K562 (cell line): Measurements from ENCODE around the gene SIGLEC1. TPM values are rescaled to one million over a fixed set of nuclear protein-coding genes. Genes with fewer than 3 reads are reported as not detected.

Experiments used
- ATAC-seq: fragments of 200-7000 bp; cut with Tn5 transposase; 3 replicates; pipeline ENCODE4 v1.9.1; 2020; ENCODE audit warnings: moderate library complexity
- BruUV-seq: library from RNA; stranded (reverse); fragments of 400-500 nt; replicated peaks from 2 replicates; lab custom pipeline; 2021; lab: Mats Ljungman, UMichigan
- CTCF ChIA-PET: fragments of 300-600 bp; formaldehyde crosslinking; extraction: SDS; loops from one replicate; lab custom pipeline; 2021; ENCODE audit warnings: low intra/inter-chr PET ratio; lab: Yijun Ruan, JAX
- POLR2A ChIA-PET: fragments of 300-600, 350-650 bp; sonication (Branson Sonifier 250); formaldehyde crosslinking; extraction: SDS; loops from one replicate; lab custom pipeline; 2021; ENCODE audit warnings: antibody characterized with exemption, inconsistent platforms; lab: Yijun Ruan, JAX
- DNase-seq, 4 experiments: peaks; one replicate each; pipeline versions ENCODE4 v3.0.0 to v3.0.0-alpha.2; 2011 to 2018; ENCODE audit warnings: low spot score in 3 of 4, mixed read lengths in 3 of 4; ENCODE audit errors: extremely low read depth in 1 of 4
- FAIRE-seq: peaks from 2 replicates; lab custom pipeline; 2011; peaks lifted over from hg19 to GRCh38; lab: Jason Lieb, UNC
- H2AFZ ChIP-seq: 2 replicates; pipeline ENCODE4 v1.6.0; 2011; ENCODE audit warnings: low read depth, low read length, control low read depth, inconsistent platforms
- H3K27ac ChIP-seq: fragments of 200-600 bp; 3 replicates; pipeline ENCODE4 v1.8.0; 2011; ENCODE audit warnings: low read depth, mild to moderate bottlenecking, control low read depth, inconsistent platforms, low read length, moderate library complexity, mixed read lengths; ENCODE audit errors: extremely low read depth
- H3K27me3 ChIP-seq, 2 experiments: fragments of 300-600 bp in 1 of 2; 2 replicates in 1 of 2; 3 replicates in 1 of 2; pipeline versions ENCODE4 v1.6.0 to v1.8.0; 2011; ENCODE audit warnings: inconsistent platforms in 2 of 2, low read length in 2 of 2, mild to moderate bottlenecking in 1 of 2, mixed read lengths in 1 of 2, moderate library complexity in 1 of 2; ENCODE audit not compliant: control insufficient read depth in 2 of 2, insufficient read depth in 2 of 2
- H3K36me3 ChIP-seq: fragments of 300-600 bp; 3 replicates; pipeline ENCODE4 v1.8.0; 2011; ENCODE audit warnings: mild to moderate bottlenecking, low read length, inconsistent platforms; ENCODE audit not compliant: control insufficient read depth, insufficient read depth
- H3K4me1 ChIP-seq, 2 experiments: fragments of 200-600 bp in 1 of 2; replicated peaks in 1 of 2; 2 replicates in 1 of 2; 3 replicates in 1 of 2; pipeline versions ENCODE4 v1.5.1 to v1.8.0; 2011; ENCODE audit warnings: inconsistent platforms in 2 of 2, low read length in 2 of 2, mild to moderate bottlenecking in 1 of 2, mixed read lengths in 1 of 2, moderate library complexity in 1 of 2; ENCODE audit not compliant: control insufficient read depth in 2 of 2, insufficient read depth in 2 of 2
- H3K4me2 ChIP-seq: 2 replicates; pipeline ENCODE4 v1.6.1; 2011; ENCODE audit warnings: low read length, control low read depth, inconsistent platforms, mixed read lengths; ENCODE audit not compliant: insufficient read depth
- H3K4me3 ChIP-seq: fragments of 200-600 bp; sonication (generic), shearing (Covaris generic); 2 replicates; pipeline ENCODE4 v1.5.1; 2016; ENCODE audit warnings: control low read depth, inconsistent platforms
- H3K79me2 ChIP-seq: fragments of 200-600 bp; 3 replicates; pipeline ENCODE4 v1.8.0; 2011; ENCODE audit warnings: low read length, inconsistent platforms; ENCODE audit not compliant: control insufficient read depth, insufficient read depth
- H3K9ac ChIP-seq, 2 experiments: 2 replicates each; pipeline versions ENCODE4 v1.6.0 to v1.6.1; 2011; ENCODE audit warnings: low read depth in 2 of 2, low read length in 2 of 2, control low read depth in 1 of 2, inconsistent platforms in 1 of 2, mild to moderate bottlenecking in 1 of 2, mixed read lengths in 1 of 2; ENCODE audit not compliant: insufficient read depth in 1 of 2
- H3K9me1 ChIP-seq: one replicate; pipeline ENCODE4 v1.6.0; 2011; ENCODE audit warnings: inconsistent platforms, mild to moderate bottlenecking, low read length, moderate library complexity; ENCODE audit not compliant: control insufficient read depth, insufficient read depth
- H3K9me3 ChIP-seq: replicated peaks from 2 replicates; pipeline ENCODE4 v1.5.1; 2011; ENCODE audit warnings: low read depth, low read length, inconsistent platforms; ENCODE audit not compliant: control insufficient read depth, insufficient read depth
- H4K20me1 ChIP-seq: replicated peaks from 2 replicates; pipeline ENCODE4 v1.6.1; 2011; ENCODE audit warnings: low read length, inconsistent platforms, mixed read lengths; ENCODE audit not compliant: control insufficient read depth, insufficient read depth
- BRCA1 ChIP-seq, 2 experiments: fragments of 450-650 bp in 1 of 2; sonication (generic) in 1 of 2; formaldehyde crosslinking in 1 of 2; IDR thresholded peaks; 2 replicates each; pipeline versions ENCODE4 v1.5.0 to v1.6.1; 2017 to 2020; ENCODE audit warnings: mild to moderate bottlenecking in 1 of 2, missing genetic modification reagents in 1 of 2
- BRF1 ChIP-seq: IDR thresholded peaks from 3 replicates; pipeline ENCODE4 v1.6.1; 2011; ENCODE audit warnings: borderline replicate concordance, mild to moderate bottlenecking; ENCODE audit not compliant: insufficient read length; ENCODE audit errors: extremely low read depth
- ELF2 ChIP-seq: fragments of 250-450 bp; sonication (Bioruptor Pico); IDR thresholded peaks from 2 replicates; pipeline ENCODE4 v1.5.0; 2021; ENCODE audit warnings: mild to moderate bottlenecking
- RAD51 ChIP-seq: fragments of 450-650 bp; IDR thresholded peaks from 2 replicates; pipeline ENCODE4 v1.7.1; 2016; ENCODE audit warnings: low read depth, mild to moderate bottlenecking, borderline replicate concordance
- SAFB2 ChIP-seq: fragments of 200-400 bp; formaldehyde crosslinking; IDR thresholded peaks from 2 replicates; pipeline ENCODE4 v1.6.1; 2018; ENCODE audit warnings: borderline replicate concordance, low read length, low read depth, moderate library complexity; ENCODE audit not compliant: severe bottlenecking
- SNIP1 ChIP-seq: fragments of 450-650 bp; IDR thresholded peaks from 2 replicates; pipeline ENCODE4 v1.7.1; 2017; ENCODE audit warnings: low read depth, mild to moderate bottlenecking
- SREBF1 ChIP-seq: fragments of 150-350 bp; IDR thresholded peaks from 2 replicates; pipeline ENCODE4 v1.6.1; 2014; ENCODE audit warnings: antibody characterized with exemption, low read depth, low read length, borderline replicate concordance
- TCF7 ChIP-seq: sonication (generic); IDR thresholded peaks from 2 replicates; pipeline ENCODE4 v1.6.1; 2016; ENCODE audit warnings: antibody characterized with exemption, borderline replicate concordance
- TFAM ChIP-seq: fragments of 250-450 bp; sonication (Bioruptor Pico); conservative IDR thresholded peaks from 2 replicates; pipeline ENCODE4 v1.5.0; 2021; ENCODE audit warnings: mild to moderate bottlenecking, moderate library complexity
- ZNF263 ChIP-seq: sonication (generic); formaldehyde crosslinking; IDR thresholded peaks from 2 replicates; pipeline ENCODE4 v1.8.0; 2022; ENCODE audit warnings: mild to moderate bottlenecking, missing genetic modification reagents, borderline replicate concordance
- WGBS: fragments of 100-300 bp; shearing (Covaris generic); methylation state at CpG from one replicate; pipeline ENCODE4 v1.1.6; 2016; ENCODE audit warnings: low coverage, mixed read lengths; ENCODE audit not compliant: insufficient coverage; ENCODE audit errors: missing lambda C conversion rate; 5-methylcytosine and 5-hydroxymethylcytosine counted together
- in situ Hi-C: fragments of 300-500 bp; cut with MboI; formaldehyde crosslinking; loops from 4 replicates; pipeline ENCODE4 v1.15.0; 2018; ENCODE audit warnings: inconsistent platforms, mixed read lengths
- intact Hi-C: fragments of 100-400 bp; cut with micrococcal nuclease; formaldehyde crosslinking; loops from 2 replicates; pipeline ENCODE4 v1.14.2; 2022
- polyA plus RNA-seq, 8 experiments: library from polyadenylated mRNA; depleted of rRNA in 4 of 8; stranded (reverse) in 5 of 8; unstranded in 3 of 8; fragments of >200 nt; fragmentation: Nextera tagmentation in 2 of 8; fragmentation: Illumina TruSeq in 1 of 8; extraction: Ambion mirVana in 2 of 8; extraction: Trizol in 1 of 8; gene quantifications; 2 replicates each; pipeline versions ENCODE4 v1.2.1 to v1.2.3, GENCODE V29; 2011 to 2014; ENCODE audit warnings: inconsistent platforms in 1 of 8, missing spikeins in 1 of 8
- total RNA-seq, 7 experiments: library from RNA; depleted of rRNA in 6 of 7; stranded (reverse); fragments of >200 nt in 6 of 7; fragmentation: Illumina TruSeq in 2 of 7; extraction: Trizol in 2 of 7; gene quantifications; 2 replicates each; pipeline versions ENCODE4 v1.2.1 to v1.2.3, GENCODE V29; 2011 to 2021; ENCODE audit warnings: low replicate concordance in 1 of 7
- TF ChIP-seq, protein P1 (sequence below): fragments of 450-650 bp; formaldehyde crosslinking; IDR thresholded peaks from 2 replicates; pipeline ENCODE4 v1.4.0; 2022; ENCODE audit warnings: mild to moderate bottlenecking, moderate library complexity
- TF ChIP-seq, protein P2 (sequence below): fragments of 250-450 bp; sonication (Bioruptor Pico); IDR thresholded peaks from 2 replicates; pipeline ENCODE4 v1.4.0; 2020; ENCODE audit warnings: mild to moderate bottlenecking, moderate library complexity
- TF ChIP-seq, protein P3 (sequence below): sonication (generic); formaldehyde crosslinking; IDR thresholded peaks from 2 replicates; pipeline ENCODE4 v1.8.0; 2023; ENCODE audit warnings: missing genetic modification reagents, mild to moderate bottlenecking, borderline replicate concordance

The SIGLEC1 gene
- total and polyA plus RNA-seq, 9 of the 15 experiments (the other 6 are each of a cell fraction or from before 2014, with no cell fraction given) = 0.05 to 0.07 TPM; not detected in 7

DNA sequence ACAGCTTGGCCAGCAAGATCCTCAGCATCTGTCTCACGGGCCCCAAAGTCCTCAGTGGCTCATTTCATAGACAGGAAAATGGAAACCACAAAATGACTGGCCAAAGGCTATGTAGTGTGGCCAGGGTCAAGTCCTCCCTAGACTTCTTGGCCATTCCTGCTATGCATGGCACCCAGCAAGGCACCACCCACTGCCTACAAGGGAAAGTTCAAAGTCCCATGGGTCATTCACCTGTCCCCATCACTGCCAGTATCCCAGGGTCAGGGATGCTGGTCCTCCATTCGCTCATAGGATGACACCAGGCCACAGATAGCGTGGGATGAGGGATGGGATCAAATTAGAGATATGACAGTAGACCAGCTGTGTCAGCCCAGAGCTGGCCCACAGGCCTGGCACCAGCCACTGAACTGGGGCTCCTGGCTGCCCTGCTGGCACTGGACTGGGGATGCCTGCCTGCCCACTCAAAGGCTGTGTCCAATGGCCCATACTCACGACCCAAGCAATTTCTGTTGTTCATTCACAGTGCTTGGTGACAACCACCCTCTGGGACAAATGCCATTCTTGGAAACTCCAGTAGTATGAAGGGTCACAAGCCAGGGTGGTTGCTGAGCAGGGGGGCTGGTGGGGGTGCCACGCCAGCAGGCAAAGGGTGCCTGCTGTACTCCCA lies 43.5 kb upstream of the SIGLEC1 start:
- DNase-seq (no peak), FAIRE-seq (no peak), ATAC-seq (no peak)
- CTCF ChIA-PET = no interaction called here
- H3K9me3 ChIP-seq = no peaks in the 10 kb centered on the region
- no peak overlapping the region; a peak in 1 of 4 replicates for H3K9ac ChIP-seq
- H3K9me1 ChIP-seq = peaks cover 2% of the 10 kb centered on the region
- no peak overlapping the region for H3K27ac ChIP-seq
- POLR2A ChIA-PET = no interaction called here
- no peaks in the 10 kb centered on the region for H4K20me1 ChIP-seq
- H2AFZ ChIP-seq = no peak overlapping the region
- 90% methylated on average over 4 of the region's 5 CpGs for WGBS
- H3K27me3 ChIP-seq = no peaks in the 10 kb centered on the region
- H3K36me3 ChIP-seq = peaks cover 55% of the 10 kb centered on the region; the same call in 2 of the 3 replicates
- intact Hi-C loops (no loop called here), in situ Hi-C loops (no loop called here)
- BruUV-seq = no TSS peak
- H3K79me2 ChIP-seq = no peaks in the 10 kb centered on the region; the same call in 2 of the 3 replicates
- H3K4me3 ChIP-seq = no peak overlapping the region
- peaks cover 0 to 16% of the 10 kb centered on the region in 2 experiments; a peak in 2 of 5 replicates for H3K4me1 ChIP-seq
- H3K4me2 ChIP-seq = no peak overlapping the region
- no peak for TF ChIP-seq ZNF263 (CRISPR knock-in tag)
- TF ChIP-seq BRF1 = no peak
- no peak for TF ChIP-seq SAFB2
- TF ChIP-seq, protein P1, sequence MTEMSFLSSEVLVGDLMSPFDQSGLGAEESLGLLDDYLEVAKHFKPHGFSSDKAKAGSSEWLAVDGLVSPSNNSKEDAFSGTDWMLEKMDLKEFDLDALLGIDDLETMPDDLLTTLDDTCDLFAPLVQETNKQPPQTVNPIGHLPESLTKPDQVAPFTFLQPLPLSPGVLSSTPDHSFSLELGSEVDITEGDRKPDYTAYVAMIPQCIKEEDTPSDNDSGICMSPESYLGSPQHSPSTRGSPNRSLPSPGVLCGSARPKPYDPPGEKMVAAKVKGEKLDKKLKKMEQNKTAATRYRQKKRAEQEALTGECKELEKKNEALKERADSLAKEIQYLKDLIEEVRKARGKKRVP (CRISPR knock-in tag) = no peak
- TF ChIP-seq, protein P2, sequence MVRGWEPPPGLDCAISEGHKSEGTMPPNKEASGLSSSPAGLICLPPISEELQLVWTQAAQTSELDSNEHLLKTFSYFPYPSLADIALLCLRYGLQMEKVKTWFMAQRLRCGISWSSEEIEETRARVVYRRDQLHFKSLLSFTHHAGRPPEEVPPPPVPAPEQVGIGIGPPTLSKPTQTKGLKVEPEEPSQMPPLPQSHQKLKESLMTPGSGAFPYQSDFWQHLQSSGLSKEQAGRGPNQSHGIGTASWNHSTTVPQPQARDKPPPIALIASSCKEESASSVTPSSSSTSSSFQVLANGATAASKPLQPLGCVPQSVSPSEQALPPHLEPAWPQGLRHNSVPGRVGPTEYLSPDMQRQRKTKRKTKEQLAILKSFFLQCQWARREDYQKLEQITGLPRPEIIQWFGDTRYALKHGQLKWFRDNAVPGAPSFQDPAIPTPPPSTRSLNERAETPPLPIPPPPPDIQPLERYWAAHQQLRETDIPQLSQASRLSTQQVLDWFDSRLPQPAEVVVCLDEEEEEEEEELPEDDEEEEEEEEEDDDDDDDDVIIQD = no peak
- TF ChIP-seq SREBF1 = no peak
- no peak for TF ChIP-seq BRCA1 (IDR thresholded peaks at IDR 0.05)
- no peak for TF ChIP-seq BRCA1 (CRISPR knock-in tag; IDR thresholded peaks at IDR 0.05)
- no peak for TF ChIP-seq SNIP1
- TF ChIP-seq RAD51 = no peak
- no peak for TF ChIP-seq ELF2 (CRISPR knock-in tag)
- no peak for TF ChIP-seq TCF7
- TF ChIP-seq TFAM (CRISPR knock-in tag) = no peak
- TF ChIP-seq, protein P3, sequence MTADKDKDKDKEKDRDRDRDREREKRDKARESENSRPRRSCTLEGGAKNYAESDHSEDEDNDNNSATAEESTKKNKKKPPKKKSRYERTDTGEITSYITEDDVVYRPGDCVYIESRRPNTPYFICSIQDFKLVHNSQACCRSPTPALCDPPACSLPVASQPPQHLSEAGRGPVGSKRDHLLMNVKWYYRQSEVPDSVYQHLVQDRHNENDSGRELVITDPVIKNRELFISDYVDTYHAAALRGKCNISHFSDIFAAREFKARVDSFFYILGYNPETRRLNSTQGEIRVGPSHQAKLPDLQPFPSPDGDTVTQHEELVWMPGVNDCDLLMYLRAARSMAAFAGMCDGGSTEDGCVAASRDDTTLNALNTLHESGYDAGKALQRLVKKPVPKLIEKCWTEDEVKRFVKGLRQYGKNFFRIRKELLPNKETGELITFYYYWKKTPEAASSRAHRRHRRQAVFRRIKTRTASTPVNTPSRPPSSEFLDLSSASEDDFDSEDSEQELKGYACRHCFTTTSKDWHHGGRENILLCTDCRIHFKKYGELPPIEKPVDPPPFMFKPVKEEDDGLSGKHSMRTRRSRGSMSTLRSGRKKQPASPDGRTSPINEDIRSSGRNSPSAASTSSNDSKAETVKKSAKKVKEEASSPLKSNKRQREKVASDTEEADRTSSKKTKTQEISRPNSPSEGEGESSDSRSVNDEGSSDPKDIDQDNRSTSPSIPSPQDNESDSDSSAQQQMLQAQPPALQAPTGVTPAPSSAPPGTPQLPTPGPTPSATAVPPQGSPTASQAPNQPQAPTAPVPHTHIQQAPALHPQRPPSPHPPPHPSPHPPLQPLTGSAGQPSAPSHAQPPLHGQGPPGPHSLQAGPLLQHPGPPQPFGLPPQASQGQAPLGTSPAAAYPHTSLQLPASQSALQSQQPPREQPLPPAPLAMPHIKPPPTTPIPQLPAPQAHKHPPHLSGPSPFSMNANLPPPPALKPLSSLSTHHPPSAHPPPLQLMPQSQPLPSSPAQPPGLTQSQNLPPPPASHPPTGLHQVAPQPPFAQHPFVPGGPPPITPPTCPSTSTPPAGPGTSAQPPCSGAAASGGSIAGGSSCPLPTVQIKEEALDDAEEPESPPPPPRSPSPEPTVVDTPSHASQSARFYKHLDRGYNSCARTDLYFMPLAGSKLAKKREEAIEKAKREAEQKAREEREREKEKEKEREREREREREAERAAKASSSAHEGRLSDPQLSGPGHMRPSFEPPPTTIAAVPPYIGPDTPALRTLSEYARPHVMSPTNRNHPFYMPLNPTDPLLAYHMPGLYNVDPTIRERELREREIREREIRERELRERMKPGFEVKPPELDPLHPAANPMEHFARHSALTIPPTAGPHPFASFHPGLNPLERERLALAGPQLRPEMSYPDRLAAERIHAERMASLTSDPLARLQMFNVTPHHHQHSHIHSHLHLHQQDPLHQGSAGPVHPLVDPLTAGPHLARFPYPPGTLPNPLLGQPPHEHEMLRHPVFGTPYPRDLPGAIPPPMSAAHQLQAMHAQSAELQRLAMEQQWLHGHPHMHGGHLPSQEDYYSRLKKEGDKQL (CRISPR knock-in tag) = no peak
